HL-60/S4 treated with phorbol 12-myristate 13-acetate at 8.2 ng/mL for 4 days and 3 days (cell line): ENCODE data around the gene EIPR1.

Experiments
- in situ Hi-C: fragments of 300-500 bp; cut with MboI; formaldehyde crosslinking; loops from 2 replicates; pipeline ENCODE4 v1.15.0; 2022; ENCODE audit warnings: low sequenced_read_pairs

EIPR1 gene

GRCh38 chr2:3309496-3310355 lies 67.9 kb downstream of the EIPR1 start:
- in situ Hi-C loops, result loop anchor here (10.0 kb wide), 1 partner anchor 135 kb away; no protein-coding TSS in a partner anchor

DNA sequence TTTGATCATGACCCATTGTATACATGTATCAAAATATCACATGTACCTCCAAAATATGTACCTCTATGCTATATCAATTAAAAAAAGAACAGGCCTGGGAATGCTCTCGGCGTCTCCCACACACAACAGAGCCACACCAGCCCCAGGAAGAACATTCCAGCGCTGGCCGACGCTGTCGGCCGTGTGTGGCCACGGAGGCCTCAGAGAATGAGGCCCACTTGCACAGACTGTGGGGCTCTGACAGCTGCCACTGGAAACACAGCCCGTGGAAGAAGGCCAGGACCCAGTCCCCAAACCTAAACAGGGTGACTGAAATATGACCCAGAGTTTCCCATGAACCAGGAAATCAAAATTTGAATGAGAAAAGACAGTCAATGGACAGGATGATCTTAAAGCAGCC lies 69.7 kb downstream of the EIPR1 start:
- in situ Hi-C loops, result loop anchor here (10.0 kb wide), 1 partner anchor 133 kb away; no protein-coding TSS in a partner anchor

- in situ Hi-C loops, result loop anchor here (10.0 kb wide), 1 partner anchor 132 kb away; no protein-coding TSS in a partner anchor
Measured at GRCh38 chr2:3307236-3307635, 70.4 kb downstream of the EIPR1 start.

- in situ Hi-C loops, result loop anchor here (10.0 kb wide), 1 partner anchor 131 kb away; no protein-coding TSS in a partner anchor
Measured at GRCh38 chr2:3305952-3306351, 71.7 kb downstream of the EIPR1 start.

GRCh38 chr2:3305431-3305830 lies 72.2 kb downstream of the EIPR1 start:
- in situ Hi-C loops, result loop anchor here (10.0 kb wide), 1 partner anchor 131 kb away; no protein-coding TSS in a partner anchor

DNA sequence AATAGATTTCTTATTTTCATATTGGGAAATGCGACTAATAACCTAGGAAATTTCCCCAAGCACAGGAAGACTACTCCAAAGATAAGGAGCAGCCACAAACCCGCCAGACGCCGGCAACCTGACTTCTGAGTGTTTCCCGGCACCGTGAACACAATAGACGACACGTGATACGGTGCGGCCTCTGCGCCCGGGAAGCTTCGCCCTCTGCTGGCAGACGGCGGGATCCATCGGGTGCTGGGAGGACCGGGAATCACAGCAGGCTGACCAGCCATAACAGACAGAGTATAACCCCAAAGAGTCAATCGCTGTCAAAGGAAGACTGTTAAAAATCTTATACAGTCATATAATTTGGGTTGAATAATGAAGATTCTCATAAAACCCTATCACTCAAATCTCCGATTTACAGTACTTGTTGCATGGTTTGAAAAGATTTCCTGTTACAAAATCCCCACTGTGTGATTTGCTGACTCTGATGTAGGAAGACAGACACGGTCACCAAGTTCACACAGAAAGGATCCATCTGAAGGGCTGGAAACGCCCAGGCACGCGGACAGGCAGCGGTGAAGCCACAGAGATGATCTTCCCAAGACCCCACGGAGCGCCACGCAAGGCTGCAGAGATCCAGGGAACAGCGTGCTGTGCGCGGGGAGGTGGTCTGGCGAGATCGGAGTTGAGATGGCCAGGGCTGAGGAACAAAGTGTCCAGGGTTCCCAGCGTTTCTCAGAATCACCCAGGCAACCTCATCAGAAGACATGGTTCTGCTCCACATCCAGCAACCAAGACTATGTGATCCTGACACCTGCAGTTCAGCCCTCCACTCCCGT lies 73.8 kb downstream of the EIPR1 start:
- in situ Hi-C loops, result loop anchor here (10.0 kb wide), 1 partner anchor 129 kb away; no protein-coding TSS in a partner anchor

GRCh38 chr2:3302751-3303582 lies 74.7 kb downstream of the EIPR1 start:
- in situ Hi-C loops, result loop anchor here (10.0 kb wide), 1 partner anchor 128 kb away; no protein-coding TSS in a partner anchor

DNA sequence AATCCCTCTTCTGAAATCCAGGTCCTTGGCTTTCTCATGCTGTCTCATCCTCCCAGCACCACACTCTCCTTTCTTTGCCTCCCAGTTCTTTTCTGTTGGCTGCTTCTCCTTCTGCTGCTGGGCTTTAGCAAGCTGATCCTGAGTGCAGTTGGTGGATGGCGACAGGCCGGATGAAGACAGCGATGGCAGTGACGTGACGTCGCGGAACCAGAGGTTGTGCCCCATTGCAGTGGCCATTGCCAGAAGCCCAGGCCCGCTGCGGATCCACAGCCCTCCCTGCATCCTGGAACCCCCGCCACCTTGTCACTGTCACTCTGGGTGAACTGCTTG lies 75.2 kb downstream of the EIPR1 start:
- in situ Hi-C loops, result loop anchor here (10.0 kb wide), 1 partner anchor 128 kb away; no protein-coding TSS in a partner anchor

DNA sequence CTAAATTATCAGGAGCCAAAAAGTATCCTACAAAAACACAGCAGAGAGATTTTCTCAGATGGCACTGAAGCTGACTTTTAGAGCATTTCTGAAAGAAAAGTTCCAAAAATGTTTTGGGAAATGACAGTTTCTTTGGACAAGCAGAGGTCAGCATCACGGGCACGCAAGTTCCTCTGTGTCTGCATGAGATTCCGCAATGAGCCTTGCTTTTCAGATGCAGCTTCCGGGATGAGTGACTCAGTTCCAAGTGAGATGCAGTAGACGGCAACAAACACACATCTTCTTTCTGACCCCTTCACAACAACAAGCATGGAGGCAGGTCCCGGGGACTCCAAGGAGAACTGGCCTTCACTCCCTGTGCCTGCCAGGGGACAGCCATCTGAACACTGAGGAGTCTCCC lies 76.6 kb downstream of the EIPR1 start:
- in situ Hi-C loops, result loop anchor here (10.0 kb wide), 1 partner anchor 126 kb away; no protein-coding TSS in a partner anchor

DNA sequence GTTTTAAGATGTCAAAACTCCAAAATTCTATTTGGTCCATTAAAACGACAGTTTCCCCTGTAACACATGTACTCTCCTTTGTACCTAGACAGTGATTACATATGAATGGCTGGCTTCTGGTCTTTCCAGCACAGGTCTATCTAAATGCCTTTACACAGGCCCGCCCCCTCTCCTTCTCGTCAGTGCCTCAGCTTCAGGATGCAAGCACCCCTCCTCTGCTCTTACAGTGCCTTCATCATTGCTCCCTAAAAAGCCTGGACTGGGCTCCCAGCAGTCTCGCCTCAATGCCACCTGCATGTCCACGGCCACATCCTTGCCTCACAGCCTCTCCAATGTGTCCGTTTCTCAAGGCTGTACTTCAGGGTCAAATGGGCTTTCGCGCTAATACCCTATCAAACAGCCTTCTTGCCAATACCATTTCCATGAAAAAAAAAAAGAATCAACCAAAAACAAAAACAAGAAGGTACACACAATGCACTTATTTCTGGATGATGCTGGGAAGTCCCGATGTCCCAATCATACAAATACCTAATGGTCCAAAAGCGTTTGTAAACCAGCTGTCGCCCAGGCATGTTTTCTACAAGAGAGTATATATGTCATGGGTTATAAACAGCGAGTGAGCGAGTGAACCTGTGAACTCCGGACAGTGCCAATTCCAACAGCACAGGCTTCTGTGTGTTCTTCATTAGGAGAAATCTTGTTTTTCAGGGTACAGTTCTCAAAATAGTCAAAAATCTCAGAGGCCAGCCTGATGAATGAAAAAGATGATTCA lies 77.2 kb downstream of the EIPR1 start:
- in situ Hi-C loops, result loop anchor here (10.0 kb wide), 1 partner anchor 126 kb away; no protein-coding TSS in a partner anchor

DNA sequence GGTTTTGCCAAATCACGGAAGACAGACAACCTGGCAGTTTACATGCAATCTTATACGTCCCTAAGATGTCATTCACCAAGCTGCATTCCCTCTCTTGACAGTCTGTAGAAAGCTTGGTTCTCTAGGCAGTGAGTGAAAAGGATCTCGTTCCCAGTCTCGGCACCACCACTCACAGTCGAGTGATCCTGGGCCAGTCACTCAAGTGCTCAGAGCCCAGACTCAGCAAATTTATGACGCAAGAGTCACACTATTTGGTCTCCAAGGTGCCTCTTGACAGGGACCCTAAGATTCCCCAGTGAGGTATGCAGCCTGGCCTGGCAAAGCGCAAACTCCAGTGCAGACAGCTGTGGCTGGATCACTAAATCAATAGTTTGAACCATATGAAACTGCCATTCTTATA lies 77.9 kb downstream of the EIPR1 start:
- in situ Hi-C loops, result loop anchor here (10.0 kb wide), 1 partner anchor 125 kb away; no protein-coding TSS in a partner anchor

GRCh38 chr2:3299130-3299529 lies 78.5 kb downstream of the EIPR1 start:
- in situ Hi-C loops, result no loop called here

- in situ Hi-C loops, result no loop called here
Measured at GRCh38 chr2:3298191-3298590, 79.4 kb downstream of the EIPR1 start.

DNA sequence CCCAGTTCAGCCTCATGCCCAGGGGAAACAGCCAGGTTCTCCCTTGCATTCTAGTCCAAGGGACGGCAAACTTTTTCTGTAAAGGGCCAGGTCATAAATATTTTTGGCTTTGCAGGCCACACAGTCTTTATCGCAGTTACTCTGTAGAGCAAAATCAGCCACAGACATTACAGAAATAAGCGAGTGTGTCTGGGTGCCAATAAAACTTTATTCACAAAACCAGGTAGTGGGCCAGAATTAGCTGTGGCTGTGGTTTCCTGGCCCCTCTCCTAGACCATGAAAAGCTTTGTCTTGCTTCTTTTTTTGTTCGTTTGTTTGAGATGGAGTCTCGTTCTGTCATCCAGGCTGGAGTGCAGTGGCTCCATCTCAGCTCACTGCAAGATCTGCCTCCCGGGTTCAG lies 80.1 kb downstream of the EIPR1 start:
- in situ Hi-C loops, result no loop called here

DNA sequence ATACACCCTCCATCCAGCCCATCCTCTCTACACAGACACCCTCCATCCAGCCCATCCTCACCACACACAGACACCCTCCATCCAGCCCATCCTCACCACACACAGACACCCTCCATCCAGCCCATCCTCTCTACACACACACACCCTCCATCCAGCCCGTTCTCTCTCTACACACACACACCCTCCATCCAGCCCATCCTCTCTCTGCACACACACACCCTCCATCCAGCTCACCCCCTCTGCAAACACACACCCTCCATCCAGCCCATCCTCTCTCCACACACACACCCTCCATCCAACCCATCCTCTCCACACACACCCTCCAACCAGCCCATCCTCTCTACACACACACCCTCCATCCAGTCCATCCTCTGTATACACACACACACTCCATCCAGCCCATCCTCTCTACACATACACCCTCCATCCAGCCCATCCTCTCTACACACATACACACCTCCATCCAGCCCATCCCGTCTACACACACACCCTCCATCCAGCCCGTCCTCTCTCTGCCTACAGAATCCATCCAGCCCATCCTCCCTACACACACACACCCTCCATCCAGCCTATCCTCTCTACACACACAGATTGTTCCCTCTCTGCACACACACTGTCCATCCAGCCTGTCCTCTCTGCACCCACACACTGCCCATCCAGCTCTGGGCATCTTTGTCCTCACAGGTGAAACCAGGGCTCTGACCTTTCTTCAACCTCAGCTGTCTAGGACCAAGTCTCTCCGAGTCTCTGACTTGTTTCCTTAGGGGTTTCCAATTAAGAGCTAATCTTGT lies 81.2 kb downstream of the EIPR1 start:
- in situ Hi-C loops, result no loop called here

DNA sequence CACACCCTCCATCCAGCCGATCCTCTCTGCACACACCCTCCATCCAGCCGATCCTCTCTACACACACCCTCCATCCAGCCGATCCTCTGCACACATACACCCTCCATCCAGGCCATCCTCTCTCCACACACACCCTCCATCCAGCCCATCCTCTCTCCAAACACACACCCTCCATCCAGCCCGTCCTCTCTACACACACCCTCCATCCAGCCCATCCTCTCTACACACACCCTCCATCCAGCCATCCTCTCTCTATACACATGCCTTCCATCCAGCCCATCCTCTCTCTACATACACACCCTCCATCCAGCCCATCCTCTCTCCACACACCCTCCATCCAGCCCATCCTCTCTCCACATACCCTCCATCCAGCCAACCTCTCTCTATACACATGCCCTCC lies 83.1 kb downstream of the EIPR1 start:
- in situ Hi-C loops, result no loop called here

- in situ Hi-C loops, result no loop called here
Measured at GRCh38 chr2:3294069-3294468, 83.5 kb downstream of the EIPR1 start.

DNA sequence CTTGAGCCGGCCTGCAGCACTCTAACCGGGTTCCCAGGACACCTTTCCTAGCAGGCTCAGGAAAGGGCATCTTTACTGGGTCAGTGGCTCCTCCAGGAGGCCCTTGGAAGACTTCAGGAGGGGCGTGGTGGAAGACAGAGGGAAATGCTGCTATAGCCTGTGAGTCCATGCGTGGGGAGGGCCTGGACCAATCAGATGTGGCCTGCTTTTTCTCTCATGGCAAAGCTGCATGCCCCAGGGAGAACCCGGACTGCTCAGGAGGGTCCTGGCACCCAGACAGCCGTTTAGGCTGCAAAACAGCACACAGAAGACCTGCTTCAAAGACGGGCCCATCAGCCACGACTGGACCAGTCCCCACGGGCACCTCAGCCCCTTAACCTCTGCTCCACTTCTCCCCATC lies 84.4 kb downstream of the EIPR1 start:
- in situ Hi-C loops, result no loop called here

DNA sequence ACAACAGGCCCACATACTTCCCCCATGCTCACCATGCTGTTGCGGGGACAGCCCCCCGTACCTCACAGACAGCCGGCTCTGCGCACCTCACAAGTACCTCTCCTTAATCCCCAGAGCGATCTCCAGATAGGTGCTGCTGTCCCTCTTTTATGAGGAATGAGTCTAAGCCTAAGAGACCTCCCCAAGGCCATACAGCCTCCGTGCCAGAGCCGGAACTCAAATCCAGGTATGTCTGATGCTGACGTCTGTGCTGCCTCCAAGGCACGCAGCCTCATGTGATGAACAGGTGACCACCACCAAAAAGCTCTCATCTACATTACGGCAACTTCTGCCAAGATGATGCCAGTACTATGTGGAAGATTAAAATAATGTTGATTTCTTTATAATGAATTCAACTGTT lies 85.2 kb downstream of the EIPR1 start:
- in situ Hi-C loops, result no loop called here
